Calu3 (cell line): ENCODE data around the gene C3orf52. TPM values are rescaled to one million over a fixed set of nuclear protein-coding genes. Genes with fewer than 3 reads are reported as not detected.

Experiments used
- BruUV-seq: library from RNA; stranded (reverse); fragments of 400-500 nt; replicated peaks from 2 replicates; lab custom pipeline; 2021; lab: Mats Ljungman, UMichigan
- CTCF ChIA-PET: fragments of 300-600 bp; sonication (Branson Sonifier 250); formaldehyde crosslinking; loops from one replicate; lab custom pipeline; 2022; ENCODE audit warnings: antibody characterized with exemption; lab: Charles Lee
- DNase-seq: peaks from one replicate; pipeline ENCODE4 v3.0.0; 2022
- H3K27ac Mint-ChIP-seq: one replicate; pipeline ENCODE4 v1.8.0; 2022; ENCODE audit warnings: mixed read lengths; ENCODE audit not compliant: unreplicated experiment
- H3K27me3 Mint-ChIP-seq: one replicate; pipeline ENCODE4 v1.8.0; 2022; ENCODE audit warnings: mixed read lengths; ENCODE audit not compliant: unreplicated experiment
- H3K36me3 Mint-ChIP-seq: one replicate; pipeline ENCODE4 v1.8.0; 2022; ENCODE audit warnings: mild to moderate bottlenecking, moderate library complexity, mixed read lengths; ENCODE audit not compliant: insufficient read depth, unreplicated experiment
- H3K4me1 Mint-ChIP-seq: one replicate; pipeline ENCODE4 v1.8.0; 2022; ENCODE audit warnings: mild to moderate bottlenecking, low read depth, mixed read lengths; ENCODE audit not compliant: unreplicated experiment
- H3K4me3 Mint-ChIP-seq: one replicate; pipeline ENCODE4 v1.8.0; 2022; ENCODE audit warnings: mild to moderate bottlenecking, low read depth, moderate library complexity, mixed read lengths; ENCODE audit not compliant: unreplicated experiment
- H3K9me3 Mint-ChIP-seq: one replicate; pipeline ENCODE4 v1.8.0; 2022; ENCODE audit warnings: low read depth, mixed read lengths; ENCODE audit not compliant: unreplicated experiment
- CTCF ChIP-seq: fragments of 200-600 bp; IDR thresholded peaks from one replicate; pipeline ENCODE4 v1.8.0; 2022; ENCODE audit warnings: antibody characterized with exemption; ENCODE audit not compliant: unreplicated experiment
- intact Hi-C: fragments of 100-400 bp; cut with micrococcal nuclease; formaldehyde crosslinking; loops from one replicate; pipeline ENCODE4 v1.10.0; 2022; ENCODE audit not compliant: unreplicated experiment
- total RNA-seq: library from RNA; stranded (reverse); gene quantifications from 2 replicates; pipeline ENCODE4 v1.2.3, GENCODE V29; 2022

The C3orf52 gene
- total RNA-seq, 1 experiment from 2014 or later = 28.2 TPM

GRCh38 chr3:112132554-112132953, 46.4 kb downstream of the C3orf52 start:
- no peak overlapping the region for H3K27ac Mint-ChIP-seq
- peaks cover 10% of the 10 kb centered on the region for H3K4me1 Mint-ChIP-seq
- no peak for DNase-seq
- no peaks in the 10 kb centered on the region for H3K27me3 Mint-ChIP-seq
- CTCF ChIA-PET = no interaction called here
- no peak overlapping the region for H3K4me3 Mint-ChIP-seq
- no peaks in the 10 kb centered on the region for H3K9me3 Mint-ChIP-seq
- H3K36me3 Mint-ChIP-seq = peaks cover 5% of the 10 kb centered on the region
- BruUV-seq = no TSS peak
- no peak for TF ChIP-seq CTCF
- intact Hi-C loops = loop anchor here (10.0 kb wide), 1 partner anchor 192 kb away; no protein-coding TSS in a partner anchor

- CTCF ChIA-PET = no interaction called here
- DNase-seq = no peak
These were observed 46.8 kb downstream of the C3orf52 start, which contains the start of gene GCSAM for GRCh38 chr3:112132975-112133448. Gene GCSAM, minus strand, starts transcription at chr3:112133248. Its CDS starts 128 bp downstream, at chr3:112133120.

GRCh38 chr3:112133626-112134334, 47.6 kb downstream of the C3orf52 start:
- H3K4me1 Mint-ChIP-seq = peaks cover 10% of the 10 kb centered on the region
- CTCF ChIA-PET = no interaction called here
- intact Hi-C loops = loop anchor here (10.0 kb wide), 1 partner anchor 191 kb away; no protein-coding TSS in a partner anchor

More at GRCh38 chr3:112132975-112133448, 46.8 kb downstream of the C3orf52 start, which contains the start of gene GCSAM:
- Mint-ChIP-seq H3K27ac (no peak within 1 kb of the TSS), H3K4me1 (peaks cover 10% of the 10 kb centered on the region), H3K9me3 (no peaks in the 10 kb centered on the region), H3K4me3 (no peak within 1 kb of the TSS), H3K27me3 (no peaks in the 10 kb centered on the region), H3K36me3 (peaks cover 5% of the 10 kb centered on the region)
- no TSS peak for BruUV-seq
- intact Hi-C loops = loop anchor here (10.0 kb wide), 1 partner anchor 192 kb away; no protein-coding TSS in a partner anchor
- TF ChIP-seq CTCF = no peak

More at GRCh38 chr3:112133626-112134334, 47.6 kb downstream of the C3orf52 start:
- H3K9me3 Mint-ChIP-seq = no peaks in the 10 kb centered on the region
- DNase-seq = no peak
- TF ChIP-seq CTCF = no peak
- no TSS peak for BruUV-seq
- no peak overlapping the region for H3K4me3 Mint-ChIP-seq
- H3K36me3 Mint-ChIP-seq = peaks cover 5% of the 10 kb centered on the region
- no peaks in the 10 kb centered on the region for H3K27me3 Mint-ChIP-seq
- H3K27ac Mint-ChIP-seq = no peak overlapping the region
